Kidney (tissue), 14 donors: Measurements from ENCODE around the gene TRIO. TPM values are rescaled to one million over a fixed set of nuclear protein-coding genes. Genes with fewer than 3 reads are reported as not detected.
A peak's percentile ranks its signal among the peaks of the same experiment; 100 is the strongest.

Experiments
- DNase-seq, 5 donors: peaks; one replicate each; pipeline ENCODE4 v3.0.0-alpha.2; 2013 to 2020
- FAIRE-seq: peaks from 2 replicates; lab custom pipeline; 2012; peaks lifted over from hg19 to GRCh38; lab: Jason Lieb, UNC
- H3K27ac ChIP-seq, 2 donors: one replicate each; pipeline ENCODE4 v1.7.0; 2013; ENCODE audit warnings: low read depth in 2 of 2, low read length in 2 of 2, inconsistent platforms in 1 of 2
- H3K27me3 ChIP-seq: one replicate; pipeline ENCODE4 v1.7.1; 2013; ENCODE audit warnings: low read length, inconsistent platforms; ENCODE audit not compliant: control insufficient read depth, insufficient read depth
- H3K36me3 ChIP-seq, 3 donors: one replicate each; pipeline versions ENCODE4 v1.7.0 to v1.7.1; 2013; ENCODE audit warnings: low read length in 3 of 3, control low read depth in 1 of 3, inconsistent platforms in 1 of 3; ENCODE audit not compliant: insufficient read depth in 3 of 3, control insufficient read depth in 2 of 3
- H3K4me1 ChIP-seq, 3 donors: one replicate each; pipeline versions ENCODE4 v1.7.0 to v1.7.1; 2013; ENCODE audit warnings: low read length in 3 of 3, inconsistent platforms in 1 of 3, low read depth in 1 of 3; ENCODE audit not compliant: control insufficient read depth in 2 of 3, insufficient read depth in 2 of 3
- H3K4me3 ChIP-seq, 3 donors: one replicate each; pipeline versions ENCODE4 v1.7.0 to v1.8.1; 2013; ENCODE audit warnings: low read length in 3 of 3, control low read depth in 1 of 3, inconsistent platforms in 1 of 3
- H3K9ac ChIP-seq, 3 donors: one replicate each; pipeline versions ENCODE4 v1.7.0 to v1.7.1; 2013; ENCODE audit warnings: low read length in 3 of 3, control low read depth in 1 of 3, inconsistent platforms in 1 of 3
- H3K9me3 ChIP-seq, 3 donors: one replicate each; pipeline versions ENCODE4 v1.7.0 to v1.7.1; 2013; ENCODE audit warnings: low read length in 3 of 3, control low read depth in 1 of 3, inconsistent platforms in 1 of 3; ENCODE audit not compliant: control insufficient read depth in 2 of 3, insufficient read depth in 1 of 3
- intact Hi-C: fragments of 100-400 bp; cut with DNase I; formaldehyde crosslinking; loops from one replicate; pipeline ENCODE4 v1.11.1; 2022
- polyA plus RNA-seq: library from polyadenylated mRNA; stranded (reverse); fragments of 350-450 nt; fragmentation: Illumina TruSeq; extraction: RNeasy Lipid Tissue Mini Kit (QIAGEN cat#74804); gene quantifications from one replicate; pipeline ENCODE4 v1.2.3, GENCODE V29; 2014; ENCODE audit warnings: low read depth, low replicate concordance; ENCODE audit not compliant: insufficient read depth
- total RNA-seq: library from RNA; stranded (reverse); fragmentation: NEBNext Ultra II Directional; extraction: Animal tissue kit (Norgen Biotek cat#: 25700); gene quantifications from one replicate; pipeline ENCODE4 v1.2.1, GENCODE V29; 2021
- TF ChIP-seq, protein P1 (sequence below): IDR thresholded peaks from 3 replicates; pipeline ENCODE4 v1.5.1; 2012; ENCODE audit warnings: mild to moderate bottlenecking, moderate library complexity, borderline replicate concordance; ENCODE audit not compliant: insufficient read depth; ENCODE audit errors: extremely low read depth
- donor health status: control.
- donor health status: control.
- donor health status: control.
- donor health status: control.
- donor health status: control.
- donor health status: DM: yes; HTN: yes; CAD: no.
- donor health status: Normal renal cell carcinoma (clear cell type).

The TRIO gene
- total and polyA plus RNA-seq, 2 donors from 2014 or later = 9.5 to 149 TPM

DNA sequence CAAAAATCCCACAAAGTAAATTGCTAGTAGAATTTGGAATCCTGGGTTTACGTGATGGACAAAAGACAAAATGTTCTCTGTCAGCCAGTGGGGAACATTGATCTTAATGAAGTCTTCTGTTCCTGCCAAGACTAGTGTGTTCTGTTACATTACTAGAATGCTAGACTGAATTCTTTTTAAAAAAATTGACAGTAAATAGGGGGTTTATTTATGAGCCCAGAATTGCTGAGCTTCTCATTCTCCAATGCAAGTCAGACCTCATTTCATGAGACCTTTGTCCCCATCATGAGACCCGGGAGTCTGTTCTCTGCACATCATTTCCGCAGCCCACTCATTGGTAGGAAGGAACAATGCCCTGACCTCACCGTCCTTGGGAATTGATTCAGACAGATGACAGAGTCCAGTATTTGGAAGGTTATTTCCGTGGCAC, 264.6 kb downstream of the TRIO start:
- H3K36me3 ChIP-seq = peaks cover 8 to 25% (median 9%) of the 10 kb centered on the region in 3 donors

DNA sequence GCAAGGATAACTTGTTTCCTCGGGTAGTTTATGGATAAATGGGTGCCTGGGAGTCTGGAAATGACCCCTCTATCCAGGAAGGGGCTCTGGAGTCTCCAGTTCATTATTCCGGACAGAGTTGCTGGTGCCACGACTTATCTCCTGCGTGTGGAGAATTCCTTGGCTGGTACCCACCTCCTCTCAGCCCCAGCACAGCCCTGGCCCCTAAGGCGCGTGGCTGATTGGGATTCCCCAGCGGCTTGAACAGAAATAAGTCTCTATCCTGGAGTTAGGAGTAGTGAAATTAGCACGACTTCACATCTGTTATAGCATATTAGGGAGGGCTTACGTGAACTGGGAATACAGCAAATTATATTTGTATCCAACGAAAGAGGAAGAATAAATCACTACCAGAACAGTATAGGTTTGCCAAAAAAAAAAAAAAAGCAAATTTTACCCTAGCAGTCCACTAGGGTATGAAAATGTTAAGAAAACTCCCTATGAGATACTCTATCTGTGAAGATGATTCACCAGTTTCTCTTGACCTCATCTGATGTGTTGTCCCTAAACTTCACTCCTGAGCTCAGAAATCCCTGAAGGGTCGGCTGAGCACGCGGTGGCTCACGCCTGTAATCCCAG, 265.9 kb downstream of the TRIO start:
- no peak for FAIRE-seq
- Histone ChIP-seq H3K27ac (no peak overlapping the region), H3K4me1 (peaks cover 0 to 5% (median 5%) of the 10 kb centered on the region in 3 donors), H3K4me3 (no peak overlapping the region), H3K36me3 (peaks cover 8 to 30% (median 17%) of the 10 kb centered on the region in 3 donors), H3K9me3 (no peaks in the 10 kb centered on the region), H3K9ac (no peak overlapping the region), H3K27me3 (no peaks in the 10 kb centered on the region)
- TF ChIP-seq, protein P1, sequence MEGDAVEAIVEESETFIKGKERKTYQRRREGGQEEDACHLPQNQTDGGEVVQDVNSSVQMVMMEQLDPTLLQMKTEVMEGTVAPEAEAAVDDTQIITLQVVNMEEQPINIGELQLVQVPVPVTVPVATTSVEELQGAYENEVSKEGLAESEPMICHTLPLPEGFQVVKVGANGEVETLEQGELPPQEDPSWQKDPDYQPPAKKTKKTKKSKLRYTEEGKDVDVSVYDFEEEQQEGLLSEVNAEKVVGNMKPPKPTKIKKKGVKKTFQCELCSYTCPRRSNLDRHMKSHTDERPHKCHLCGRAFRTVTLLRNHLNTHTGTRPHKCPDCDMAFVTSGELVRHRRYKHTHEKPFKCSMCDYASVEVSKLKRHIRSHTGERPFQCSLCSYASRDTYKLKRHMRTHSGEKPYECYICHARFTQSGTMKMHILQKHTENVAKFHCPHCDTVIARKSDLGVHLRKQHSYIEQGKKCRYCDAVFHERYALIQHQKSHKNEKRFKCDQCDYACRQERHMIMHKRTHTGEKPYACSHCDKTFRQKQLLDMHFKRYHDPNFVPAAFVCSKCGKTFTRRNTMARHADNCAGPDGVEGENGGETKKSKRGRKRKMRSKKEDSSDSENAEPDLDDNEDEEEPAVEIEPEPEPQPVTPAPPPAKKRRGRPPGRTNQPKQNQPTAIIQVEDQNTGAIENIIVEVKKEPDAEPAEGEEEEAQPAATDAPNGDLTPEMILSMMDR = no peak
- intact Hi-C loops = no loop called here
- no peak for DNase-seq

More for the DNA sequence above, 264.6 kb downstream of the TRIO start:
- TF ChIP-seq, protein P1 = no peak
- H3K4me3 ChIP-seq = no peak overlapping the region
- no peak for FAIRE-seq
- H3K27me3 ChIP-seq = no peaks in the 10 kb centered on the region
- intact Hi-C loops = no loop called here
- no peak overlapping the region for H3K9ac ChIP-seq
- peak in 1 of 5 donors; percentile 58 for DNase-seq
- H3K4me1 ChIP-seq = peaks cover 0 to 5% (median 5%) of the 10 kb centered on the region in 3 donors
- no peaks in the 10 kb centered on the region for H3K9me3 ChIP-seq
- H3K27ac ChIP-seq = peak overlapping the region; percentile 51 to 66

DNA sequence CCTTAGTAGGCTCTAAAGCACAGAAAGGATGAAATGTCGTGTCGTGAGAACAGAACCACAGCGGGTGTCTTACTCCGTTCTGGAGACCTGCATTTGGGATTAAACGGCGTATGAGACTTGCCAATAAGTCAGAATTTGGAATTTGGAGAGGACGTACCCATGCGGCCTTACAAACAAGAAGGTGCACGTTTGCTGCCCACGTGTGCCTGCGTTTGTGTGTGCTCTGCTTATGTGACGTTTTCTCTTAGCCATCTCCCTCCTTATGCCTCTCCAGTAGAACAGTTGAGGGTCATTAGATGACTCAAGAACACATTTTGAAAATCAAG, 266.9 kb downstream of the TRIO start:
- no peaks in the 10 kb centered on the region for H3K9me3 ChIP-seq
- peaks cover 0 to 5% (median 5%) of the 10 kb centered on the region in 3 donors for H3K4me1 ChIP-seq
- intact Hi-C loops = no loop called here
- no peak for DNase-seq
- no peak for FAIRE-seq
- TF ChIP-seq, protein P1 = no peak
- H3K4me3 ChIP-seq = no peak overlapping the region
- no peak overlapping the region for H3K9ac ChIP-seq
- peak overlapping the region in 1 of 2 donors; percentile 18 for H3K27ac ChIP-seq
- peaks cover 8 to 31% (median 19%) of the 10 kb centered on the region in 3 donors for H3K36me3 ChIP-seq
- no peaks in the 10 kb centered on the region for H3K27me3 ChIP-seq
